Measurements from ENCODE around the gene TLE2.
"Not testable (repeated sequence)": the region's sequence is repeated elsewhere in the genome, so short reads cannot be mapped to it uniquely, and the experiment has no call there.

The TLE2 gene

DNA sequence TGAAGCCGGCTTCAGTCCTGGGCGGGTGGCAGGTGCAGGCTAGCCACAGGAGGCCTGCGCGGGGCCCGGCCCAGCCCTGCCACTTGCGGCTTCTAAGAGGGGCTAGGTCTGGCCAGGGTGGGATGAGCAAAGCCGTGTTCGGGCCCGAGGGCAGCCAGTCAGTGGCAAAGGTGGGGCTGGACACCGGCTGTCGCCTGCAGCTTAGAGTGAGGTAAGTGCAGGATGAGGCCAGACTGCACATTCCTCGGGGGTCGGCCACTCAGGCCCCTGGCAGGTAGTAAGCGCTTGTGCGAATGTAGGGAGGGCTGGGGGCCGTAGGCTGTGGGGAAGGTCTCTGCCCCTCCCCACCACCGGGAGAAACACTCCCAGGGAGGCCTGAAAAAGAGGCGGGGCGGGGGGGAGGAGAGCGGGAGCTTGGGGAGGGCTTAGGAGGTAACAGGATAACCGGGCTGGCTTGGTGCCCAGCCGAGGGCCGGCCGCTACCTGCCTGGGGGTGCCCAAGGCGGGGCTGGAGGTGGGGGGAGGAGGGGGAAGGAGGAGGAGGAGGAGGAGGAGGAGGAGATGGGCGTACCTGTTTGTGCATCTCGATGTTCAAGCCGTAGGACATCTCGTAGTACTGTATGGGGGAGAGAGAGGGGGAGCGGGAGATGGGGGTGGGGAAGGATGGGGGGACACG lies 26.8 kb upstream of the TLE2 start:
- DNase-seq (ENCODE audit: low read depth): no peak

DNA sequence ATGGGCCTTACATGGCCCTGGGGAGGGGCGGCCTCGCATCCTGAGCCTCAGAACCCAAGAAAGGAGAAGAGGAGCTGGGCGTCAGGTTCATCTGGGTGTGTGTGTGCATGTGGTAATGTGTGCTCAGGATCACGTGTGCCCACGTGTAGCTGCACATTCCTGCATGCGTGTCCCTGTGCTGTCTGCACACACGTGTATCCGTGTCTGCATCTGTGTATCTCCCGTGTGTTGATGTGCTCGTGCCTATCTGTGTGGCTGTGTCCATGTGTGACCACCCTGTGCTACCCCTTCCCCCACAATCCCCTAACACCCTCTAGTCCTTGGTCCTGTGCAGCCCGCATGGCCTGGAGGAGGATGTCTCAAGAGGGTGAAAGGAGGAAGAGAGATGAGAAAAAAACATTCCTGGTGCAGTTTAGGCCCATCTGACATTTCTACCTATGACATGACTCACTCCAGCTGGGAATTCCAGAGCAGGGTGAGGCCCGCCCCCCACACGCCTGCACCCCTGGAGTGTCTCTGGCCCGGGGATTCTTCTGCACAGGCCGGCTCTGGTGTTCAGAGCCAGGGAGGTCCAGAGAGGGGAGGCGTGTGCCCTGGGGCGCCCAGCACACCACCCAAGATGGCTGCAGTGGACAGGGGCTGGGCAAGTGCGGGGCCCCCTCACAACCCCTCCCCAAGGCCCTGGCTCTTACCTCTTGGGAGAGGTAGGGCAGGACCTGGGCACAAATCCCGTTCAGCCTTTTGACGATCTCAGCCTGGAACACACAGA lies 26.1 kb upstream of the TLE2 start:
- DNase-seq (ENCODE audit: low read depth): no peak

DNA sequence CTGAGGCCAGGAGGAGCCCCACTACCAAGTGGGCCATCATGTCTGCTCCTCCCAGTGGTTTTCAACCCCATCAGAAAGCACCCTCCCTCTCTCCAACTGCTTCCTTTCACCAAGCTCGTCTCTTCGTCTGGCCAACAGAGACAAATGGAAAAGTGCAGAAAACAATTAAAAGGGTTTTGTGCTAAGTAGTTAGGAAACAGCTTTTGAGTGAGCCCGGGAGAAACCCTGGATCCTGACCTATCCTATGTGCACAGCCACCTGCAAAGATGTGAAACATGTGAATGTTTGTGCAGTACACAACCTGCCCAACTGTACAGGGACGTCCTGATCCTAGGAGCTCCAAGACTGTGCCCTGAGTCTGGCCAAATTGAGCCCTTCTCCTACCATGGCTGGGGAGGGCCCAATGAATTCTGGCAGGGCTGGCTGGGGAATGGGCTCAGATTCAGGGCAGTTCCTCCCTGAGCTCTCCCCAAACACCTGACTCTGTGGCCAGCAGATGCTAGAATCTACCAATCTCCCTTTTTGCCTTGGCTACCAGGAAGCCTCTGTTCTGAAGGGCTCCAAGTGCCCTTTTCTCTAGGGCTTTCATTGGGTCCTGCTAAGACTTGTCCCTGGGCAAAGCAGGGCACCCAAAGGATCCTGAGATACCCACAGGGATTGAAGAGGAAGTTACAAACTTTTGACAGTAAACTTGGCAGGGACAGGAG lies 25.3 kb upstream of the TLE2 start:
- DNase-seq (ENCODE audit: low read depth): no peak

DNA sequence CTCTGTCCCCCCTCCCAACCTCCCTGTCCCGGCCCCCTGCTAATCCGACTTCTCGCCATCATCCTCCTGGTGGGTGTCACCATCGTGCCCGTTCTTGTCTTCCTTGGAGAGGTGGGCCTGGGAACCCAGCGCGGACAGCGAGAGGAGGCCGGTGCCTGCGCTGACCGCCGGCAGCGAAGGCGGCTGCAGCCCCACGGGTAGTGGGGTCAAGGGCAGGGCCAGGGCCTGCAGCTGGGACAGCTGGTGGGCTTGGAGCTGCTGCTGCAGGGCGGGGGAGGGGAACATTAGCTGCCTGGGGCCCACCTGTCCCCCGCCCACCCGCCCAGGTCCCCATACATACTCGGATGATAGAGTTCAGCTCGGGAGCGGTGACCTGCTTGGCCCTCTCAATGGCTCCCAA lies 24.7 kb upstream of the TLE2 start:
- DNase-seq (ENCODE audit: low read depth): no peak

DNA sequence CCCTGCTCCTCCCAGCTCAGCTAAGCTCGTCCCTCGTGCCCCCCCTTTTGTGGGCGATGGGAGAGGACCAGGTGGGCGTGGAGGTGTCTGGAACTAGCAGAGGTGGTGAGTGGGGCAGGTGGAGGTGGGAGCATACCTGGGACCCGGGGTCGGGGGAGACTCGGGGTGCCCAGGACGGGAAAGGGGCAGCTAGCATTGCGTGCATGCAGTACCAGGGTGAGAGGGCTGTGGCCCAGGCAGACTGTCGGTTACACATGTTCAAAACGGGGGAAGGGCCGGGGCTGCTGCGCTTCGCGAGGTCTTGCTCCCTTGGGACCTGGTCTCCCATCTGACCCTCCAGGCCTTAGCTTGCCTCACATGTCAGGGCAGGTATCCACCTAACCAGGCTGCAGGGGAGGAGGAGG lies 24.1 kb upstream of the TLE2 start:
- no peak for DNase-seq (ENCODE audit: low read depth)

DNA sequence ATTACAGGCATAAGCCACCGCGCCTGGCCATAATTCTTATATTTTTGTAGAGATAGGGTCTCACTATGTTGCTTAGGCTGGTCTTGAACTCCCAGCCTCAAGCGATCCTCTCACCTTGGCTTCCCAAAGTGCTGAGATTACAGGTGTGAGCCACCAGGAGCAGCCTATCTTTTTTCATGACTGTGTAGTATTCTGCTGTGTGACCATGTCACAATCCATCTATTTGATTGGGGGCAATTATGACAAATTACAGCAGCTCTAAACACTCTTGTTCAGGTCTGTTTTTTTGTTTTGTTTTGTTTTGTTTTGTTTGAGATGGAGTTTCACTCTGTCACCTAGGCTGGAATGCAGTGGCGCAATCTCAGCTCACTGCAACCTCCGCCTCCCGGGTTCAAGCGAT lies 20.9 kb upstream of the TLE2 start:
- DNase-seq (ENCODE audit: low read depth): not testable (repeated sequence)

DNA sequence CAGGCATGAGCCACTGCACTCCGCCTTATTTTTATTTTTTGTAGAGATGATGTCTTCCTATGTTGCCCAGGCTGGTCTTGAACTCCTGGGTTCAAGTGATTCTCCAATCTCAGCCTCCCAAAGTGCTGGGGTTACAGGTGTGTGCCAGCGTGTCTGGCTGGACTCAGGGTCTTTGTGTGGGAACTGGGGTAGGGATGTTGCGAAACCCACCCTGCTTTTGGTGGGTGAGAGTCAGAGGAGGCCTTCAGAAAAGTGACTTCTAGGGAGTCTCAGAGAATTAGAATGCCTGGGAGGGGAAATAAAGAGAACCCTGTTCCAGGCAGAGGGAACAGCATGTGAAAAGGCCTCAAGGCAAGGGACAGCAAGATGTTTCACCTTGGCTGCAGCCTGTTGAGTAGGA lies 20.0 kb upstream of the TLE2 start:
- DNase-seq (ENCODE audit: low read depth): no peak

DNA sequence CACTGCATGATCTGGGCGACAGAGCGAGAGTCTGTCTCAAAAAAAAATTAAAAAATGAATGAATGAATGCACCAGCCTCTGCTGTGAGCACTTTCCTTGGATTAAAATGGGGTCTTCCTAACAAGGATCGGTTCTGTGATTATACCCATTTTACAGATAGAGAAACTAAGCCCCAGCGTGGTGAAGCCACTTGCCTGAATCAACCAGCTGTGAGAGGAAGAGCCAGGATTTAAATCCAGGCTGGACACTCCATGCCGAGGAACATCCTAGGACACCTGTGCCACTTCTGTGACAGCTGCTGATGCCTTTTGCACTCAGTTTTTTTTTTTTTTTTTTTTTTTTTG lies 19.1 kb upstream of the TLE2 start:
- no peak for DNase-seq (ENCODE audit: low read depth)

DNA sequence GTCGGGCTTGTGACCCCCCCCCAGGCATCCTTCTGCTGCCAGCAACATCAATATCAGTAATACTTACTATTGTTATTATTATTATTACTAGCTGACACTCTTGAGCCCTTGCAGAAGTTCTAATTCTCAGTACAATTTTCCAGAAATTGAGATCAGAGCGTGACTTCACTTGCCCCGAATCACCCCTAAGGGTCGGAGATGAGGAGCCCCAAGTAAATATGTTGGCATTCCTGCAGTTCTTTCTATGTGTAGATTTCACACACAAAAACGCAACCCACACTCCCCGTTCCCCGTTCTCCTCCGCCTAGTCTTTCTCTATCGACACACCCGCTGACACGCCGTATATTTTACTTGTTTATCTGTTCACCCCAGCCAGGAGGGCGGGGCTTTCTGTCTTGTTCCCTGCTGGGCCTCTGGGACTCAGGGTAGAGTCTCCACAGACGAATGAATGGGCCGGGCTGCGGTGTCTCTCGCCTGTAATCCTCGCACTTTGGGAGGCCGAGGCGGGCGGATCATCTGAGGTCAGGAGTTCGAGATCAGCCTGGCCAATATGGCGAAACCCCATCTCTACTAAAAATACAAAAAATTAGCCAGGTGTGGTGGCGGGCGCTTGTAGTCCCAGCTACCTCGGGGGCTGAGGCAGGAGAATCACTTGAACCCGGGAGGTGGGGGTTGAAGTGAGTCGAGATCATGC lies 18.6 kb upstream of the TLE2 start:
- DNase-seq (ENCODE audit: low read depth): no peak

DNA sequence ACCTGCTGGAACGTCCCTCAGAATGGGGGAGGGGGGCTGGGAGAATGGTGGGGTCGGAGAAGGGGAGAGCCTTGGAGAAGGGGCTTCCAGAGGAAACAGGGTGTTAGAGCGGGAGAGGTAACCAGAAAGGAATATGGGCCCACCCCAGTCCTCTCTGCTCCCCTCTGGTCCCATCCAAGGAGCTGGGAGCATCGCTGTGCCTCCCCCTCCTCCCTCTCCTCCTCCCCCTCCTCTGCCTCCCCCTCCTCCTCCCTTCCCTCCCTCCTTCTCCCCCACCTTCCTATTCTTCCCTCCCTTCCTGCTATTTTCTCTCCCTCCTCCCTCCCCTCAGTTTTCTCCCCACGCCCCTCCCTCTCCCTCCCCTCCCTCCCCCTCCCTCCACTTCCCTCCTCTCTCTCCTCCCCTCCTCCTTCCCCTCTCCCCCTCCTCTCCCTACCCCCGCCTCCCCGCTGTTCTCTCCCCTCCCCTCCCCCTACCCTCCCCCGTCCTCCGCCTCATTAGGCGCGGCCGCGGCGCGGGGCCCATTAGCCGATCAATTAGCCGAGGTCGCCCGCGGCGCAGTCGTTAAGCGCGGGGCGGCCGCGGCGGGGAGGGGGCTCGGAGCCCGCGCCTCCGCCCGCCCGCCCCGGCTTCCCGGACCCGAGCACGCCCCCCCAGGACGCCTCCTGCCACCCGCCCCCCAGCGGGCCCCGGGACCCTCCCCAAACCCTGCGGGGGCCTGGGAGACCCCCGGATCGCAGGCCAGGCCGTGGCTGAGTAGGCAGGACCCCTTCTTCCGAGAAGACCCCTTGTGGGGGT lies 17.8 kb upstream of the TLE2 start:
- DNase-seq (ENCODE audit: low read depth): no peak

DNA sequence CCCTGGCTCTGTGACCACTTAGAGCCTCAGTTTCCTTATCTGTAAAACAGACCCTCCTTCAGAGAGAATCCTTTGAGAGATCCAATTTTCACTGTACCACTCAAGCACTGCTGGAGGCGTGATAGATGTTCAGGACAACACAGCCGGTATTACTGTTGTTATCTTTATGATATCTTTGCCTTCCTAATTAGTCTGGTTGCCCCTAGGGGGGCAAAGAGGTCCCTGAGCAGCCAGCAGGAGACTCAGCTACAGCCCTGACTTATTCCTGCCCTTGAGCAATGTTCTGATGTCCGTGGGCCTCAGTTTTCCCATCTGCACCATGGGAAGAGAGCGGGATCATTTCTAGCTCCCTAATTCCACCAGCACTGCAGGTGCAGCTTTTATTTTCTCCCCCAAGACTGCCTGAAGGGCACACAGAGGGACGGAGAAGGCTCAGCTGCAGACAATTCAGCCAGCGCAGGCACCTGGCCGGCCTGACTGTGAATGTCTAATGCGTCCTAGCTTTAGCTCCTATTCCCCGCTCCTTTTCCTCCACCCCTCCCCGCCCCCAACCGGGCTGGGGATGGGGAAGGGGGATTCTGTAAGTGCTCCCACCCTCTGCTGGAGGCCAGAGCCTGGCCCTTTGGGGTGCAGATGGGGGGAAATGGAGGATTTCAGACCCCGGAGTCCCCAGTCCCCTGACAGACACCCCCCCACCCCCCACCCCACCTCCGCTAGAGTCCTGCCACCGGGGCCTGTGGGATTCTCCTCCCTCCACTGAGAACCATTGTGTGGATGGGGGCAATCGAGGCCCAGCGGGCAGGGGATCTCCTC lies 17.0 kb upstream of the TLE2 start:
- DNase-seq (ENCODE audit: low read depth): no peak

DNA sequence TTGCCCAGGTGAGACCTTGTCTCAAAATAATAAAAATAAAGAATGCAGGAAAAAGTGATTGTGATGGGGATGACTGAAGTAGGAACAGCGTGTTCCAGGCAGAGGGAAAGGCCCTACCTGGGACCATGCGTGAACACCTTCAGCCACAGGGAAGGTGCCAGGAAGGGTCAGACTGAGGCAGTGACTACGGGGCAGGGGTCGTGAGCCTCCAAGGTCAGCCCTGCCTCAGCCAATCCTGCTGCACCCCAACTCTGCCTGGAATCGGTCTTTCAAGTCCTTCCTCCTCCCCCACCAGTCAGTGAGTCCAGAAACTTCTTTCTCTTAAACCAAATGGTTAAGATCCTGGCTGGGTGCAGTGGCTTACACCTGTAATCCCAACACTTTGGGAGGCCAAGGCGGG lies 16.1 kb upstream of the TLE2 start:
- no peak for DNase-seq (ENCODE audit: low read depth)

DNA sequence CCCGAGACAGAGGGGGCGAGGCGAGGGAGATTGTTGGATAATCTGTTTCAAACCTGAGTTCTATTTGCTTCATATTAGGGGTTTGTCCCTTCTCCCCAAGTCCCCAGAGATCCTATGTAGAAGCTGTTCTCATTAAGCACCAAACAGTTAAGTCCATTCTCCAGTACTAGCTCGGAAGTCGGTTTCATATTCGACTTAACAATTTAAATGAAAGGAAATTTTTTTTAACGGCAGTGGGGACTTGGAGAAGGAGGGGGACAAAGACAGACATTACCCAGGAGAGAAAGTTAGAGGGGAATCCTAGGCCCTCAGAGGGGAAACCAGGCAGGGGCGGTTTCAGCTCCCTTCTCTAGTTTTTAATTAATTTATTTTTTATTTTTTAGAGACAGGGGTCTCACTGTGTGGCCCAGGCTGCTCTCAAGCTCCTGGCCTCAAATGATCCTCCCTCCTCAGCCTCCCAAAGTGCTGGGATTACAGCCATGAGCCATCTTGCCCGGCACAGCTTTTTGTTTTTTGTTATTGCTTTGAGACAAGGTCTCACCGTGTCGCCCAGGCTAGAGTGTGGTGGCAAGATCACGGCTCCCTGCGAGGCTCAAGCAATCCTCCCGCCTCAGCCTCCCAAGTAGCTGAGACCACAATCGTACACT lies 13.7 kb upstream of the TLE2 start:
- no peak for DNase-seq (ENCODE audit: low read depth)

DNA sequence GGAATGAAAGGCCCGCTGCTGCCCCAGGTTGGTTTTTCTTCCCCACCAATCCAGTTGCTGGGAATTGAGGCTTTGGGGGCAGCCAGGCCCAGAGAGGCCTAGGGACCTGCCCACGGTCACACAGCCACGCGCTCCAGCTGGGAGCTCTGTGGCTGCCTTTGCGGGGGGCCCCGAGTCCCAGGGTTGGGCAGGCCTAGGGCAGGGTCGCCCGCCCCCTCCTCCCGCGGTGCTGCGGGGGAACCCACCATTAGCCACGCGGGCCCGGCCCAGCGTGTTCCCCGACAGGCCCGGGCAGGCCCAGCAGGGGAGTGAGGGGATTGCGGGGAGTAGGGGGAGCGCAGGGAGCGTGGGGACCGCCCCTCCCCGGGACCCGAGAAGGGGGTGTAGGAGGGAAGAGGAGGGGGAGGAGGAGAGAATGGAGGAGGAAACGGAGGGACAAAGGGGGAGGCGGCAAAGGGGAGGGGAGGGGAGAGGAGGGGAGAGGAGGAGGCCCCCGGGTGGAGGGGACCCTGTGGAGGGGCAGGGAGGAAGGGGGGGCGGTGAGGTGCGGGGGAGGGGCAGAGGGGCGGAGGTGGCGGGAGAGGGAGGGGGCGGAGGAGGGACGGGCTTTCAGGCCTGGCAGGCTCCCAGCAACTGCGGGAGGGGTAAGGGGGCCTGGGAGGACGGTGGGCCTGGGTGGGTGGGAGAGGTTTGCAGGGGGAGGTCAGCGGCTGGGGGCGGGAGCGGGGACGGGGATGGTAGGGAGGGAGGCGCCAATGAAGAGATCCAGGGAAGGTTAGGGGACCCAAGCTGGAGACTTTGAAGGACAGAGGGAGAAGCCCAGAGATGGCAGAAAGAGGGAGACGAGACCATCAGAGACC lies 12.9 kb upstream of the TLE2 start:
- DNase-seq (ENCODE audit: low read depth): no peak

DNA sequence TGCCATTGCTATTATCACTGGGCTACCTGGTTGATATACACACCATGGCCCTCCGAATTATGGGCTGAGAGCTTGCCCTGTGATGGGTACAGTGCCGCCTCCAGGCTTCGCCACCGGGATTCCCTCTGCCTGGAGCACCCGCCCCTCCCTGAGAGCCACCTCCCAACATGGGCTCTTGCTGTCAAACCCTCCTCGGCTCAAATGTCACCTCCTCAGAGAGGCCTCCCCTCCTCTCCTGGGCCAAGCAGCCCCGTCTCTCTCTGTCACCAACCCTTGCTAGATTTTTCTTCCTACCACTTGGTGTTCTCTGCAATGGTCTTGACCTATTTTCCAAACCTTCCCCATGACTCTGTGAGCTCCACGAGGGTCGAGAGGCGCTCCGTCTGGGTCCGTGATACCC lies 12.2 kb upstream of the TLE2 start:
- DNase-seq (ENCODE audit: low read depth): no peak

DNA sequence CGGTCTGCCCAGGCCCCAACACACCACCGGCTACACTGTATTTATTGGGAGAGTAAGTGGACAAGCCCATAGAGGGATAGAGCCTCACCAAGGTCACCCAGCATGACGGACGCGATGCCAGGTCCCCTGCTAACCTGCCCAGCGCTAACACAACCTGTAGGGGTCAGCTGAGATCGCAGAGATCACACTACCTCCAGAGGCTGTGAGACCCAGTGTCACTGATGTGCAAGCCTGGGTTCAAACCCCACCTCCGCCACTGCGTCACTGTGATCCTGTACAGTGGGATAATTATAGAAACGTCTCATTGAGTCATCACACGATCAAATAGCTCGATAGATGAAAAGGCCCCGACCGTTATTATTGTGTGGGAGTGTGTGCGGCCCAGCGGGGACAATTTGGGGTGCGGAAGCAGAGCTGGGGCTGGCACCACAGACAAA lies 10.6 kb upstream of the TLE2 start:
- DNase-seq (ENCODE audit: low read depth): no peak

DNA sequence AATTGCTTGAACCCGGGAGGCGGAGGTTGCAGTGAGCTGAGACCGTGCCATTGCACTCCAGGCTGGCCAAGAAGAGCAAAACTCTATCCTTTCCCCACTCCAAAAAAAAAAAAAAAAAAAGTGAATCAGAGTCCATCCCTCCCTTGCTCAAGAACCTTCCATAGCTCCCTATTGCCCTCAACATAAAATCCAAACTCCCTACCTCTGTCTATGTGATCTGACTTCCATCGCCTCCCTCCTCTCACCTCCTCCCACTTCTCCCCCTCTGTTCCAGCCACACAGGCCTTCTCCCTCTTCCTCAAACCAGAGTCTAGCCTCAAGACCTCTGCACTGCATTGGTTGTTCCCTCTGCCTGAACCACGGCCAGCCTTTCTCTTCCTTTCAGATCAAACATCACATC lies 10.0 kb upstream of the TLE2 start:
- no peak for DNase-seq (ENCODE audit: low read depth)

DNA sequence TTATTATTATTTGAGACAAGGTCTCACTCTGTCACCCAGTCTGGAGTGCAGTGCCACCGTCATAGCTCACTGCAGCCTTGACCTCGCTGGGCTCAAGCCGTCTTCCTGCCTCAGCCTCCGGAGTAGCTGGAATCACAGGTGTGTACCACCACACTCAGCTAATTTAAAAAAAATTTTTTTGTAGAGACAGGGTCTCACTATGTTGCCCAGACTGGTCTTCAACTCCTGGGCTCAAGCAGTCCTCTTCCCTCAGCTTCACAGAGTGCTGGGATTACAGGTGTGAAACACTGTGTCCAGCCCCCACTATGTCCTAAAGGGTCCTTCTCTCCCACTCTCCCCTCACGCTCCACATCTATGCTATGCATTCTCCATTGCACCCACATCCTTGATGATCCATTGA lies 9.1 kb upstream of the TLE2 start:
- no peak for DNase-seq (ENCODE audit: low read depth)

DNA sequence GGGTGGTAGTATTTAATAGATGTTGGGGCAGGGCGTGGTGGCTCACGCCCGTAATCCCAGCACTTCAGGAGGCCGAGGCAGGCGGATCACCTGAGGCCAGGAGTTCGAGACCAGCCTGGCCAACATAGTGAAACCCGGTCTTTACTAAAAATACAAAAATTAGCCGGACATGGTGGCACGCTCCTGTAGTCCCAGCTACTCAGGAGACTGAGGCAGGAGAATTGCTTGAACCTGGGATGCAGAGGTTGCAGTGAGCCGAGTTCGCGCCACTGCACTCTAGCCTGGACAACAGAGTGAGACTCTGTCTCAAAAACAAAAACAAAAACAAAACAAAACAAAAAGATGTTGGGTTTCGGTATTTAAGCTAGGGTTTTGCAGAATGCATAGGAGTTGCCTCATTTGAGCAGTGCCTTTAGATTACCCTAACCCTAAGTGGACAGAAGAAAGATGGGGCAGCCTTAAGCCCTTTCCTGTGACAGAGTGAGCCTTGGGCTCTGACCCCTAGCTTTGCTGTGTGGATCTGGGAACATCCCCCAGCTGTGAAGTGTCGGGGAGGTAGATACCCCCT lies 8.0 kb upstream of the TLE2 start:
- DNase-seq (ENCODE audit: low read depth): not testable (repeated sequence)

All from stimulated activated CD8-positive, alpha-beta memory T cell treated with anti-CD3 and anti-CD28 coated beads, Interleukin-15, amount 100 ng/mL, for 24 hours (primary cell).